Measurements from ENCODE around the gene DCAF8. TPM values are rescaled to one million over a fixed set of nuclear protein-coding genes. Genes with fewer than 3 reads are reported as not detected.
A peak's percentile ranks its signal among the peaks of the same experiment; 100 is the strongest.

The DCAF8 gene
- total RNA-seq, 1 experiment from 2014 or later = 125 TPM

DNA sequence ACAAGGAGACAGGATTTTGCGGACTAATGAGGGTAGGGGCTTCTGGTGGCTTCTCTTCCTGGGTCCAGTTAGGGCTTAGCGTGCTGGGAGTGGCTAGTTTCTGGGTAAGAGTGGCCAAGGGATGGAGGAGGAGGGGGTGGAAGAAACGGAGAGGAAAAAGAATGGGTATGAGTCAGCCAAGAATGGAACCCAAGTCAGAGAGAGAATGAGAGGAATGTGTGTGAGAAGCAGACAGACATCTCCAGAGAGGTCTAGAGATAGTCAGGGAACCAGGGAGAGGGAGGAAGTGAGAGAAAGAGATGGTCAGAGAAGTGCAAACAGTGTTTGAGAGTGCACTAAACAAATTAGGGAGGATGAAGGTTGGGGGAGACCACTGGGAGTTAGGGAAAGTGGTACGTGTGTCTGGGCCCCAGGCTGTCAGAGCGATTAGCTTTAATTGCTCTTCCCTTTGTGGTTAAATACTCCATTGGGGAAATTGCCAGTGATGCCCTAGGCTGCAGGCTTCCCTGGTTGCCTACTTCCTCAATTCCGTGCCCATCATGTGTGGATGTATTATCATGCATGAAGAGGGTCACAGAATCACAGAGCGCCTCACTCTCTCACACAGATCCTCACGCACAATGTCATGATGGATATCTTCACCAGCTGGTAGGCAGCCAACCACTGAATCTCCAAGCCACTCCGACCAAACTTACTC lies 55.8 kb downstream of the DCAF8 start:
- no peak for DNase-seq (ENCODE audit: extremely low read depth, low read depth)

DNA sequence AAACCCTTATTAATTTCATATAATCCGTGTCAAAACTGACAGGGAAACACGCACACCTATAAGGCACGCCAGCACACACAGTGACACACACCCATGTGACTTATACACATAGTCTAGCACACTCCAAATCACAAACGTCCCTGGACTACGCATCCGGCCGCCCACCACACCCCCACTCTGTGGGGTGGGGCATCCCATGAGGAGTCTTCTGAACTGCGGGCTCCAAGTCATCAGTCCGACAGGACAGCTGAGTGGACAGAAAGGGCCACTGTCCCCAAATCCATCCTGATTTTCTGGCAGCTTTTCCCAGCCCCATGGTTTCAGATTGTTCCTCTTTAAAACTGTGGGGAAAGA lies 56.3 kb downstream of the DCAF8 start:
- DNase-seq (ENCODE audit: extremely low read depth, low read depth) = peak; percentile 25

DNA sequence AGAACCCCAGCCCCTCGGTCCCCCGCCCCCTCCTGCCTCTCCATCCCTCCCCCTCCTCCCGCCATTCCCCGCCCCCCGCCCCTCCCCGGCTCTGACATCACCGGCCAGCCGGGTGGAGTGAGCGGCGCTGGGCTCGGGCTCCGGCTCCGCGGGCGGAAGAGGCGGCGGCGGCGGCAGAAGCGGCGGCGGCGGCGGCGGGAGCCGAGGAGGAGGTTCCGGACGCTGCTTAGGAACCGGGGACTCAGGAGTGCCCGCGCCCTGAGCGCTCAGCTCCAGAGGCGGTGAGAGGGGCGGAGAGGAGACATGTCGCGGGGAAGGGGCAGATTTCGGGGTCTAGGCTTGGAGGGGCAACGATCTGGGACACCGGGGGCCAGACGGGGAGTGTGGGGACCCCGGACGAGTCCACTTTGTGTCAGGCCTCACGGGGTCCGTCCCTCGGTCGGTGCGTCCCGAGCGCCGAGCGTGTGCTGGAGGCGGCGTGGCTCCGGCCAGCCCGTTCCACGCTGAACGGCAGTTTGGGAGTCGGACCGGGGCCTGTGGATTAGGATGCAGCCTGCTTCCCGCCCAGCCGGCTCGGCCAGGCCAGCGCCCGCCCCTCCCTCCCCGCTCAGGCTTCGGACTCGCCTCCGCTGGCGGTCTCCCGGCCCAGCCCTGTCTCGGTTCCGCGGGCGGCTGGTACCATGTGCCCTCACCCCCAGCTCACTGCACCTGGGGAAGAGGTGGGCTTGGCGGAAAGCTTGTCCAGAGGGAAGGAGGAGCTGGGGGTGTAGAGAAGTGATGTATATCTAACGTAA lies 56.9 kb downstream of the DCAF8 start, which contains the start of gene PEA15:
TSS of gene PEA15 (plus strand) at position 143 of the 794 bp plus-strand sequence. CDS start 6,161 bp downstream, outside the sequence.
- peak; percentile 73 for DNase-seq (ENCODE audit: extremely low read depth, low read depth)

DNA sequence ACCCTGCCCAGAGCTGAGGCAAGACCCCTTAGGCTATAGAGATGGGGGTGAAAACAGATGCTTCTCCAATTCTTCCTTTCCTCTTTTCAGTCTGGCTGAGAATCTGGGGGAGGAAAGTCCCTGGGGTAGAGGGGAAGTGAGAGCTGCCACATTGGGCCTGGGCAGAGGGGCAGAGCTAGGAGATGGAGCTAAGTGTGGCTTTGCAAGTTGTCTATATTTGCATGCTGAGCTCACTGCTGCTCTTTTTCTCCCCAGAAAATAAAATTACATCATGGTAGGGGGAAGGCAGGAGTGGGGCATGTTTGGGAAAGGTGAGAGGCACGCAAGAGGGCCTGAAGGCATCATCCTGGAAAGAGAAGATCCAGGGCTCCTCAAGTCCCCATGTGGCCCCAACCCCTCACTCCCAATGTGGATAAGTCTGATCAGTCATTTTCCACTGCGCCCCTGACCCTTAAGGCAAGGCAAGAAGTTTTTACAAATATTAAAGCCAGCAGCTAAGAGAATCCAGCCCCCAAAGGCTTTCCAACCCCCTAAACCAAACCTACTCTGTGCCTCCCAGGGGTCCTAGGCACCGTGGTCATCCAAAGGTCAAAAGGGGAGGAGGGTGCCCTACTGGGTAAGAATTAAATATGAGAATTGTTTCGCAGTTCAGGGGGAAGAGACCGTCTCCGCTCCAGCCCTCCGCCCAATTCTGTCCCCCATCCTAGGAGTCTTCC lies 57.7 kb downstream of the DCAF8 start:
- DNase-seq (ENCODE audit: extremely low read depth, low read depth) = no peak

DNA sequence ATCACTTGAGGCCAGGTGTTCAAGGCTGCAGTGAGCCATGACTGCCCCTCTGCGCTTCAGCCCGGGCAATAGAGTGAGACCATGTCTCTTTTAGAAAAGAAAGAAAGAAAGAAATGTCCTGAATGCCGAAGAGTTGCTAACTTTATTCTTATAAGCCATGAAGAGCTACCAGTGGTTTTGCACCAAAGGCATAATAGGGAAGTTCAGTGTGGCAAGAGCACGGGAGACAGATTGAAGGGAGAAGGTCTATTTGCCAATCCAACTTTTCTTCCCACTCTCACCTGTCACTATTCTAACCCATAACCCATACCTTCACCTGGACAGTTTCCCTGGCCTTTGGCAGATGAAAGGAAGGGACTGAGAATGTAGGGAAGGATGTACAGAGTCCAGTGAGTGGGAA lies 61.6 kb downstream of the DCAF8 start:
- no peak for DNase-seq (ENCODE audit: extremely low read depth, low read depth)

DNA sequence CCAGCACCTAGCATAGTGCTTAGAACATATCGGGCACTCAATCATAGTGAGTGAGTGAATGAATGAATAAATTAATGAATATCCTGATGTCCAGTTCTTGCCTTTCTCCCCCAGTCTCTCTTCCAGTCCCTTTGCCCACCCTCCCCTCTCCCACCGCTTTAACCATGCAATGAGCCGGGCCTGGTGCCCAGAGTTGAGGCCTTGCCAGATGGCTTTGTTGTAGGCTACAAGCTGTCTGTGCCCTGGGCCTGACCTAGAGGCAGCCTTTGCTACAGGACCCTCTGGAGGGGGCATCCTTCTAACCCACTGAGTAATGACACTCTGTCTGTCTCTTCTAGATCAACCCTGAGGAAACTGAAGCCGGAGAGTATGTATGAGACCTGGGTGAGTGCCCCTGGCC lies 65.1 kb downstream of the DCAF8 start:
- no peak for DNase-seq (ENCODE audit: extremely low read depth, low read depth)

DNA sequence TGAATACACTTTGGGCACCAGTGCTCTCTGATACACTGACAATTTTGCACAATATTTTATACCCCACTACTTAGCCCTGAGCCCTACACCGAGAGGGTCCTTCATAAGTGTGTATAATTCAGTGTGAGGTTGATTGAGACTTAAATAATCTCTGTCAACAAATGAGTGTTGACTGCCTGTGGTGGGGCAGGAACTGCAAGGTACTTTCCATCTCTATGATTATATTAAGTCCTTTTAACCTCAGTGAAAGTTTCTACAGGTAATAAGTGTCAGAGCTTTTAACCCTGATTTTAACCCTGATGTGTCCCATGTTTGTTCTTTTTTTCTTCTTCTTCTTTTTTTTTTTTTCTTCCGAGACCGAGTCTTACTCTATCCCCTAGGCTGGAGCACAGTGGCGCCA lies 66.2 kb downstream of the DCAF8 start:
- no peak for DNase-seq (ENCODE audit: extremely low read depth, low read depth)

DNA sequence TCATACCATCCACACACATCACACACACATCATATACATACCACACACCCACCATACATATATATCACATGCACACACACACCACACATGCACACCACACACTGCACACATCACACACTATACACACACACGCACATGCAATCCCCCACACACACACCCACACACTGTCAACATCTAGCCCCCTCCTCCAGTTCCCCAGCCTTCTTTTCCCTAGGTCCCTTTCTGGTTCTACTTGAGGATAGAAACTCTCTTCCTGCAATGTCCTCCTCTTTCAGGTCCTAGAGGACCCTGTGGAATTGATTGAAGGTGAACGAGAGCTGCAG lies 67.7 kb downstream of the DCAF8 start:
- no peak for DNase-seq (ENCODE audit: extremely low read depth, low read depth)

DNA sequence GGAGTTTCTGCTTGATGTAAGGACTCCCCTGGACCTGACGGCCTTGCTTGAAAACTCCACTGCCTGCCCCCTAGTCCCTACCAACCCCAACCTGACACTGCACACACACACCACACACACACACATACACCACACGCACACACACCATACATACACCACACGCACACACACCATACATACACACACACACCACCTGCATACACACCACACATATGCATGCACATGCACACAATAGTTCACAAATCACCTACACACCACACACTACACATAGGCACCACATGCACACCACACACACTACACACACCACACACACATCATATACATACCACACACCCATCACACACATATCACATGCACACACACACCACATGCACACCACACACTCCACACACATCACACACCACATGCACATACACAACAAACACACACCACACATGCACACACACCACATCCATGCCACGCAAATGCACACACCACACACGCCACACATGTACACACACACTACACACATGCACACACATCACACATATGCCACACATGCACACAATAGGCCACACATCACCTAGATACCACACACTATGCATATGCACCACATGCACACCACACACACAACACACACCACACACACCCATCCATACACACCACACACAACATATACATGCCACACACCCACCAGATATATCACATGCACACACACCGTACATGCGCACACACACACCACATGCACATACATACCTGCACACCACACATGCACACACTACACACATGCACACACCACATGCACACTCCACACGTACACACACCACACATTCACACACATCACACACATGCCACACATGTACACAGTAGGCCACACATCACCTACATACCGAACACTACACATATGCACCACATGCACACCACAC lies 68.3 kb downstream of the DCAF8 start:
- no peak for DNase-seq (ENCODE audit: extremely low read depth, low read depth)

DNA sequence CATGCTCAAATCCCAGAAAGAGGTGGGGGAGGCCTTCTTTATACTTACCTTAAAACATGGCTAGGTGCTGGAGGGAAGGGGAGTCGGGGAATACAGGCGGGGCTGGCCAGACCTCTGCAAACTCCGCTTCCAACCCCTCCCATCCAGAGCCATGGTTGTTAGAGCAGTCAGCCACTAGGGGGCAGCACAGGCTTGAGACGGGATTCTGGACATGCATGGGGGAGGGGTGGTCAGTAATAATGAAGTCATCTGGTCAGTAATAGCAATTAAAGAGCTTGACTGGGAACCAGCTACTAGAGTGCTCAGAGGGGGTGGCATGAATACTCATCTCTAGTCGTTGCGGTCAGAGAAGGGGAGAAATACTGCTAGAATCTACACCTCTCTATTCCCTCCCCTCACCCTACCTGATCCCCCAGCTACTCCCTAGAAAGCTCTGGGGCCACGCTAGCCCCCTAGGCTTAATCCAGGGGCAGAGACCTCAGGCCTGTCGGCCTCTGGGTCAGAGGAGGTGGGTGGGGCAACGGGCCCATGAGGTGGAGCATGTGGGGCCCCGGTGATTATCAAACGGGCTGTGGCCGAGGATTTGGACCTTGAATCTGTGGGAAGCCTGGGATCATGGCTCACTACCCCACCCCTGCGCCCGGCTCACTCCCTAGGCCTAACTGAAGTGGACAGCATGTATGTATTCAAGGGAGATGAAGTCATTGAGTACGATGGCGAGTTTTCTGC lies 69.1 kb downstream of the DCAF8 start:
- peak; percentile 89 for DNase-seq (ENCODE audit: extremely low read depth, low read depth)

DNA sequence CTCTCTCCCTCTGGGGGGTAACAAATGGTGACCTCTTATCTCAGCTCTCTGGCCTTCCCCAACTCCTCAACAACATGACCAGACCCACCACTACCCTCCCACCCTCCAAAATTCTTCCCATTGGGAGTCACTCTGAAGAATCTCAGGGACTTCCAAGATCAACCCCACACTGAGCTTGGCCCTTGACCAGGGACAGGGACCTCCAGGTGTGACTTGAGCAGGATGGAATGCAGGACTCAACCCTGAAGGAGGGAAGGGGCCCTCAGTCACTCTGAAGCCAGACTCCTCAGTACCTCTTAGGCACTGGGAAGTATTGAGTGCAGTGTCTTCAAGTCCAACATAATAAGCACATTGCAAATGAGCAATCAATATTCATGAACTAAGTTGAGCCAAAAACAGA lies 70.1 kb downstream of the DCAF8 start:
- DNase-seq (ENCODE audit: extremely low read depth, low read depth) = no peak

DNA sequence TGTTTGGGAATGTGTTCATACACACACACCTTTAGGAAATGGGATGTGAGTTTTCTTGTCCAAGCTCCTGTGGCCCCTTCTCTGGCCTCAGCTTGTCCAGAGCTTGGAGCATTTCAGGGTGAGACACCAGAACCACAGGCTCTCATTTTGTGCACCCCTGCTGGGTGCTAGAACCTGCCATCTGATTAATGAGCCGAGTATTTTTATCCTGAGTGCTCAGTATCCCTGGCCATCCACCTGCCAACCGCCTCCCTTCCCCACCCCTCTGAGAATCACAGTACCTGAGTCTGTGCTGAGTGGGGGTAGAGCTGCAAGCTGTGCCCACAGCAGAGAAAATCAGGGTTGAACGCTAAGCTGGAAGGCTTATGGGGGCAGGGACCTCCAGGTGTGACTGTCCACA lies 70.6 kb downstream of the DCAF8 start:
- no peak for DNase-seq (ENCODE audit: extremely low read depth, low read depth)

DNA sequence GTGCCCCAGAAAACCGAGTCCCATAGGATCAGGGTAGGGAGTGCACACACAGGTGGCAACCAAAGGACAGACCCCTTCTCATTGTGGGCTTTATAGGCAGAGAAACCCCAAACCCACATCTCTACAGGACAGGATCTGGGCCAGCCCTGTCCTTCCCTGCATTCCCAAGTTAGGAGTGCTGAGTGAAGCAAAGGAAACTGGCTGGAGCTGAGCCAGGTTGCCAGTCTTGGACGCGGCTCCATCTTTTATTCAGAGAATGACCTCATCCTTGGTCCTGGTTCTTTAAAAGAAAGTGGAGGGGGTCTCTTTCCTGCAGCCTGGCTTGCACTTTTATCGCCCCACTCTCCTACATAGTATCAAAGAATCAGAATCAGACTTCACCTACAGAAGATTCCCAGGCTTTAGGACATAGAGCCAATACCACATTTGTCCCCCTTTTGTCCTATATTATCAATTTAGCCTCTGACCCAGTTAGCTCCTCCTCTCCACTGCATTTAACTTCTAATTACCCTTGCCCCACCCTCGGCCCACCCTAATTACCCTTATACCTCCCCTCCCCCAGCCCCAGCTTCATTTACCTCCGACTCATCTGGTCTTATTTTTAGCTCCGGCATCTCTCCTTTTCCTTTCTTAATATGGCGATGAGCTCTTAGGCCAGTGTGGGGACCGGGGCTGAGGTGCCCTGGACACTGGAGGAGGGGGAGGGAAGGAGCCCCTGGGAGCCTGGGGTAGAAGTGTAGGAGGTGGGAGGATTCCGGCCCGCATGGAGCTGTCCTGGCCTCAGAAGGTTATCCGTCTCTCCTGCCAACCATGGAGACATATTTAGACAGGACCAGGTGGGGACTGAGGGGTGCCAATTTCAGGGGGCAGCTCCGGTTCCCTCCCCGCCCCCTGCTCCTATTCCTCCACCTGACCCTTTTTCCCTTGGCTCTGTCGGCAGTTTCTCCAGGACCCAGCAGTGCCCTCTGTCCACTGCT lies 72.4 kb downstream of the DCAF8 start, which contains the start of gene CASQ1:
TSS of gene CASQ1 (plus strand) at position 927 of the 977 bp plus-strand sequence. CDS start 177 bp downstream, outside the sequence.
- no peak for DNase-seq (ENCODE audit: extremely low read depth, low read depth)

DNA sequence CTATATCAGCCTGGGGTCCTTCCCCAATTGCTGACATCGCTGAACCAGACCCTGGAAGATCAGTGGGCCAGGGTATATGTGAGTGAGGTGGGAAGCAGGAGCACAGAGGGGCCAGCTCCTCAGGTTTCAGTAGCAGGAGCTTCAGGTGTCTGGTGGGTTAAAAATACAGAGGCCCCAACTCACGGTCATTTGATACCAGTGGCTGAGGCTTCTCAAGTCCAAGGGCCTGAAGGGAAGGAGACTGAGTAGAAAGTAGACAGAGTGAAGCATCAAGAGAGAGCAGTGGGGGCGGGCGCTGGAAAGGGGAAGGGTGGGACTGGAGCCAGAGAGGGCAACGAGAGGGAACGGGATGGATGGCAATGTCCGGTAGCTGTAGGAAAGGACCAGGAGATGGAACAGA lies 74.0 kb downstream of the DCAF8 start:
- no peak for DNase-seq (ENCODE audit: extremely low read depth, low read depth)

DNA sequence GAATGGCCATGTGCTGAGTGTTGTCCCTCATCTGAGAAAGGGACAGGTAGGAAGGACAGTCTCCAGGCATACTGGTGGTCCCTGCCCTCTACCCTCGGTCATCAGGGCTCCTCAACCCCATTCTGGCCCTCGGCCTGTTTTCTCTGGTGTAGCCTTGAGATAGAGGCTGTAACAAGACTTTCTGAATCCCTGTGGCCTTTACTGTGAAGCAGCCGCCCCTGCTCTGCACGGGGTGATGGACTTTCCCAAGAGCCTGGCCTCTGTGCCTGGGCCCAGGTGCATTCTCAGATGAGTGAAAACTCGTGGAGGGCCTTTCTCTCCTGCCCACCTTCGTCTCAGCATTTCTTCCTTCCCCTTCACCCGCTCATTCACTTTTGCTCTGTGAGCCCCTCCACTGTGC lies 74.9 kb downstream of the DCAF8 start:
- no peak for DNase-seq (ENCODE audit: extremely low read depth, low read depth)

DNA sequence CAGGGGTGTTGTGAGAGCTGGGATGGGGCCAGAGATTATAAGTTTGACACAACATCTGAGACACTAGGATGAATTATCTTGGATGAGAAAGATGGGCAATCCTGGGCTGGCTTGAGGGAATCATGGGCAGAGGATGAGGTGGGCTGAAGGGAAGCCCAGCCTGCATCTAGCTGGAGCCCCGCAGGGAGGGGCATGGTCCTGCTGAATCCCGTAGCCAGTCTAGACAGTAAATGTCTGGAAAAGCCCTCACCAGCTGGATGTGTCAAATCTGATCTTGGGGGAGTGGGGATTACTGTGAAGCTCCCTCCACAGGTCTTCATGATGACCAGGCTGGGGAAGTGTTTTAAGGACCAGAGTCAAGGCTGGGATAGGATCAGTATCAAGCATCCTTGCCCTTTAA lies 75.6 kb downstream of the DCAF8 start:
- DNase-seq (ENCODE audit: extremely low read depth, low read depth) = no peak

DNA sequence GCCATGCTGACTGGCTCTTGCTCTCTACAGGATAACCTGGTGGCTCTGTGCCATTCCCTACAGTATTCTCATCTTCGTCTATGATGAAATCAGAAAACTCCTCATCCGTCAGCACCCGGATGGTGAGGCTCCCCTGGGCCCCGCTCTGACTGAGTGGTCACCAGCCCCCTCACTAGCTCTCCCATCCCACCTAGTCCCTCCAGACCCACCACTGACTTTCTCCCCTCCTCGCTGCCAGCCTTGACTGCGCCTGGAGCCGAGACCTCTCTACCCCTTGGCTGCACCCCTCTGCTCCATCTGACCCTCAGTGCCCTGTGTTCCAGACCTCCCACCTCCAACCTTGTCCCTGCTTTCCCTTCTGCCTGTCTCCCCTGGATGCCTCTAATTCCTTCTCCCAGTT lies 76.1 kb downstream of the DCAF8 start:
- DNase-seq (ENCODE audit: extremely low read depth, low read depth) = no peak

DNA sequence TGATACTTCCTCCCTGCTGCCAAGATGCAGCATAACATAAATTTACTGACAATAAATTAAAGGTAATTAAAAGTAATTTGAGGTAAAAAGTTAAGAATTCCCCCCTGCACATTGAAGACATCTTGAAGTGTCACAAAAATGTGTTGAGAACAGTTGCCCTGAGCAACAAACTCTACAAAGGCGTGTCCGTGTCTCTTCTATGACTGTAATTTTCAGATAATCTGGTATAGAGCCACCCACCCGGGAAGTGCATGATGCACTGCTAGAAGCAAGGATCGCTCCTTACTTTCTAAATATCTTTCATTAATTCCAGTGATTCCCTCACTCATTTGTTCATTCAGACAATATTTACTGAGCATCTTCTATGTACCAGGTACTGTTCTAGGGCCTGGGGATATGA lies 83.0 kb downstream of the DCAF8 start:
- no peak for DNase-seq (ENCODE audit: extremely low read depth, low read depth)

DNA sequence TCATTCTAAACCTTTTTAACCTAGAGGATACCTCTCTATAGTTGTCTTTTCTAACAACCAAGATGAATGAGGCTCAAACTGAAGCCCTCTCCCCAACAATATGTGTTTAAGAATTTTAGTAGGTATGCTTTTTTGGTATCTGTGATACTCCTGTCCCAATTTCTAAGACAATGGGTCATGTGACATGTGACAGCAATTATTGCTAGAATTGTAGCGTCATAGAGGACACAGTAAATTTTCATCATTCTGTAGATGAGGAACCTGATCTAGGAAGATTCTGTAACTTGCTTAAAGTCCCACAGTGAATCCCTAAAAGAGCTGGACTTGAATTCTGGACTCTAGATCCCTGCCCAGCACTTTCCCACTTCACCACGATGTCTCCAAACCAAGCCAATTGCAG lies 83.6 kb downstream of the DCAF8 start:
- no peak for DNase-seq (ENCODE audit: extremely low read depth, low read depth)

Measured in NCI-H460 (cell line).